H9 (cell line): ENCODE measurements around the gene TRMT61A. TPM values are rescaled to one million over a fixed set of nuclear protein-coding genes. Genes with fewer than 3 reads are reported as not detected.

ENCODE experiments used
- DNase-seq: peaks from one replicate; pipeline ENCODE4 v3.0.0-alpha.2; 2017
- H2AFZ ChIP-seq: one replicate; pipeline ENCODE4 v1.6.1; 2013; ENCODE audit warnings: mild to moderate bottlenecking, low read length, control low read depth, moderate library complexity
- H2AK5ac ChIP-seq: 2 replicates; pipeline ENCODE4 v1.6.1; 2013; ENCODE audit warnings: low read length, control low read depth, mixed read lengths; ENCODE audit not compliant: insufficient read length
- H2BK120ac ChIP-seq: one replicate; pipeline ENCODE4 v1.6.1; 2013; ENCODE audit warnings: low read depth, mild to moderate bottlenecking, low read length, control low read depth, inconsistent platforms; ENCODE audit not compliant: poor library complexity, severe bottlenecking
- H2BK12ac ChIP-seq: 2 replicates; pipeline ENCODE4 v1.6.1; 2013; ENCODE audit warnings: low read length, control low read depth, mixed read lengths, low read depth; ENCODE audit not compliant: insufficient read length
- H2BK15ac ChIP-seq: 2 replicates; pipeline ENCODE4 v1.6.1; 2013; ENCODE audit warnings: low read depth, low read length, control low read depth
- H2BK20ac ChIP-seq: one replicate; pipeline ENCODE4 v1.6.1; 2013; ENCODE audit warnings: low read depth, mild to moderate bottlenecking, low read length, control low read depth, inconsistent platforms; ENCODE audit not compliant: poor library complexity, severe bottlenecking
- H2BK5ac ChIP-seq: 2 replicates; pipeline ENCODE4 v1.6.1; 2013; ENCODE audit warnings: low read length, control low read depth, mixed read lengths; ENCODE audit not compliant: insufficient read length
- H3K14ac ChIP-seq: 2 replicates; pipeline ENCODE4 v1.6.1; 2013; ENCODE audit warnings: low read length, control low read depth; ENCODE audit not compliant: insufficient read depth
- H3K18ac ChIP-seq: 2 replicates; pipeline ENCODE4 v1.6.1; 2013; ENCODE audit warnings: low read depth, mild to moderate bottlenecking, mixed read lengths, low read length, control low read depth; ENCODE audit not compliant: insufficient read length
- H3K23ac ChIP-seq: 2 replicates; pipeline ENCODE4 v1.6.1; 2013; ENCODE audit warnings: low read length, control low read depth, mixed read lengths, low read depth; ENCODE audit not compliant: insufficient read length
- H3K23me2 ChIP-seq: 2 replicates; pipeline ENCODE4 v1.6.1; 2013; ENCODE audit warnings: low read depth, mild to moderate bottlenecking, mixed read lengths, low read length, control low read depth; ENCODE audit not compliant: insufficient read length, poor library complexity, severe bottlenecking
- H3K27ac ChIP-seq: 2 replicates; pipeline ENCODE4 v1.5.1; 2013; ENCODE audit warnings: low read length, control low read depth, mixed read lengths, low read depth; ENCODE audit not compliant: insufficient read length
- H3K27me3 ChIP-seq: 2 replicates; pipeline ENCODE4 v1.6.1; 2013; ENCODE audit warnings: low read length, control low read depth, inconsistent platforms; ENCODE audit not compliant: insufficient read depth
- H3K4ac ChIP-seq: 2 replicates; pipeline ENCODE4 v1.6.1; 2013; ENCODE audit warnings: low read depth, mild to moderate bottlenecking, control low read depth, inconsistent platforms, low read length, moderate library complexity
- H3K4me1 ChIP-seq: 2 replicates; pipeline ENCODE4 v1.6.1; 2013; ENCODE audit warnings: low read length, control low read depth, inconsistent platforms; ENCODE audit not compliant: insufficient read depth
- H3K4me2 ChIP-seq: 2 replicates; pipeline ENCODE4 v1.6.1; 2013; ENCODE audit warnings: low read length, control low read depth, mixed read lengths; ENCODE audit not compliant: insufficient read length, insufficient read depth
- H3K56ac ChIP-seq: 2 replicates; pipeline ENCODE4 v1.6.1; 2013; ENCODE audit warnings: low read depth, mild to moderate bottlenecking, mixed read lengths, low read length, control low read depth; ENCODE audit not compliant: insufficient read length
- H3K79me1 ChIP-seq: 2 replicates; pipeline ENCODE4 v1.6.1; 2013; ENCODE audit warnings: low read depth, mild to moderate bottlenecking, moderate library complexity, low read length, control low read depth, inconsistent platforms; ENCODE audit not compliant: insufficient read depth, poor library complexity, severe bottlenecking
- H3K79me2 ChIP-seq: 2 replicates; pipeline ENCODE4 v1.6.1; 2013; ENCODE audit warnings: low read length, control low read depth, inconsistent platforms; ENCODE audit not compliant: insufficient read depth
- H3K9ac ChIP-seq: 2 replicates; pipeline ENCODE4 v1.6.1; 2013; ENCODE audit warnings: low read length, control low read depth, mixed read lengths; ENCODE audit not compliant: insufficient read length; ENCODE audit errors: extremely low read depth
- H3K9me3 ChIP-seq: one replicate; pipeline ENCODE4 v1.6.1; 2013; ENCODE audit warnings: low read depth, low read length, inconsistent platforms; ENCODE audit not compliant: control insufficient read depth
- H3T11ph ChIP-seq: one replicate; pipeline ENCODE4 v1.6.1; 2013; ENCODE audit warnings: mild to moderate bottlenecking, low read length, control low read depth, inconsistent platforms
- H4K20me1 ChIP-seq: one replicate; pipeline ENCODE4 v1.6.1; 2013; ENCODE audit not compliant: control insufficient read depth, insufficient read length, insufficient read depth
- H4K5ac ChIP-seq: 2 replicates; pipeline ENCODE4 v1.6.1; 2013; ENCODE audit warnings: low read depth, mild to moderate bottlenecking, mixed read lengths, low read length, control low read depth; ENCODE audit not compliant: insufficient read length
- H4K8ac ChIP-seq: replicated peaks from 2 replicates; pipeline ENCODE4 v1.6.1; 2013; ENCODE audit warnings: low read length, control low read depth, mixed read lengths, low read depth; ENCODE audit not compliant: insufficient read length
- H4K91ac ChIP-seq: 2 replicates; pipeline ENCODE4 v1.6.1; 2013; ENCODE audit warnings: low read depth, mild to moderate bottlenecking, moderate library complexity, mixed read lengths, low read length, control low read depth; ENCODE audit not compliant: insufficient read length
- H3K27ac Mint-ChIP-seq, 3 experiments: 2 replicates in 2 of 3; 3 replicates in 1 of 3; pipeline ENCODE4 v1.8.0; 2020 to 2021; ENCODE audit warnings: mixed read lengths in 3 of 3, mild to moderate bottlenecking in 1 of 3, moderate library complexity in 1 of 3
- H3K27me3 Mint-ChIP-seq: 2 replicates; pipeline ENCODE4 v1.8.0; 2021; ENCODE audit warnings: low read depth, mild to moderate bottlenecking, moderate library complexity, mixed read lengths
- H3K36me3 Mint-ChIP-seq, 3 experiments: 2 replicates in 2 of 3; 3 replicates in 1 of 3; pipeline ENCODE4 v1.8.0; 2020 to 2021; ENCODE audit warnings: low read depth in 3 of 3, mixed read lengths in 3 of 3; ENCODE audit not compliant: insufficient read depth in 1 of 3
- H3K4me1 Mint-ChIP-seq, 2 experiments: 2 replicates each; pipeline ENCODE4 v1.8.0; 2020; ENCODE audit warnings: mixed read lengths in 2 of 2
- H3K4me3 Mint-ChIP-seq, 2 experiments: 2 replicates in 1 of 2; 3 replicates in 1 of 2; pipeline ENCODE4 v1.8.0; 2020 to 2021; ENCODE audit warnings: mild to moderate bottlenecking in 2 of 2, mixed read lengths in 2 of 2, moderate library complexity in 1 of 2
- H3K9me3 Mint-ChIP-seq, 2 experiments: 2 replicates in 1 of 2; 3 replicates in 1 of 2; pipeline ENCODE4 v1.8.0; 2020; ENCODE audit warnings: mild to moderate bottlenecking in 2 of 2, mixed read lengths in 2 of 2, moderate library complexity in 1 of 2
- CTCF ChIP-seq: fragments of 200-600 bp; sonication (generic); conservative IDR thresholded peaks from 3 replicates; pipeline ENCODE4 v1.8.0; 2021; ENCODE audit warnings: antibody characterized with exemption, mild to moderate bottlenecking
- WGBS: extraction: QIAGEN DNeasy Blood & Tissue Kit; methylation state at CpG from one replicate; pipeline ENCODE4 v1.1.7; 2013; ENCODE audit warnings: missing lambda C conversion rate, low lambda C conversion rate, mixed read lengths; ENCODE audit not compliant: insufficient read length; ENCODE audit errors: extremely low coverage; 5-methylcytosine and 5-hydroxymethylcytosine counted together
- total RNA-seq: library from RNA; stranded (reverse); gene quantifications from 2 replicates; pipeline ENCODE4 v1.2.1, GENCODE V29; 2021

Gene TRMT61A
- total RNA-seq, 1 experiment from 2014 or later = 21.9 TPM

DNA sequence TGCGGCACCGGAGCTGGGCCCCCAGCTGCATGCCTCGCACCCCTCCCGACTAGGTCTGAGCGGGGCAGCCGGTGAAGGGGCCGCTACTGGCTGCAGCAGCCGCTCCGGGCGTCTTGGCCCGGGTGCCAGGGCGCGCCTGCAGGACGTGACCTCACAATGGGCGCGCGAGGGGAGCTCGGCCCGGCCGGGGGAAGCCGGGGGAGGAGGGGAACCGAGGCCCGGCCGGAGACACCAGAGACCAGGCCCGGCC, 33.1 kb downstream of the TRMT61A start:
- Histone ChIP-seq H3K79me2 (peaks cover 26% of the 10 kb centered on the region; the same call in 1 of the 2 replicates), H3K9ac (peak overlapping the region; percentile 62), H3K4me2 (peak overlapping the region; percentile 66), H4K20me1 (no peaks in the 10 kb centered on the region), H2BK15ac (no peak overlapping the region), H3K9me3 (no peaks in the 10 kb centered on the region), H3K23ac (no peak overlapping the region), H4K5ac (no peak overlapping the region), H2BK5ac (no peak overlapping the region), H3K79me1 (peaks cover 12% of the 10 kb centered on the region), H3K27me3 (no peaks in the 10 kb centered on the region), H4K91ac (no peak overlapping the region), H3K4me1 (no peaks in the 10 kb centered on the region), H3K27ac (no peak overlapping the region), H4K8ac (no peak overlapping the region), H2BK20ac (no peak overlapping the region), H3K23me2 (peaks cover 13% of the 10 kb centered on the region), H2AK5ac (no peak overlapping the region), H3K4ac (no peak overlapping the region), H3T11ph (no peak overlapping the region), H2BK12ac (no peak overlapping the region), H3K56ac (no peak overlapping the region), H2AFZ (no peak overlapping the region), H3K18ac (peak overlapping the region; percentile 9), H2BK120ac (no peak overlapping the region), H3K14ac (peak overlapping the region; percentile 7; the same call in 1 of the 2 replicates)
- H3K4me1 Mint-ChIP-seq = peaks cover 20 to 21% of the 10 kb centered on the region in 2 experiments
- TF ChIP-seq CTCF = no peak
- H3K4me3 Mint-ChIP-seq = peak overlapping the region; percentile 85 to 93
- H3K27me3 Mint-ChIP-seq = no peaks in the 10 kb centered on the region
- peaks cover 19 to 29% (median 24%) of the 10 kb centered on the region in 3 experiments for H3K36me3 Mint-ChIP-seq
- DNase-seq = no peak
- no CpG with 5 or more reads among the region's 25 CpGs for WGBS
- H3K27ac Mint-ChIP-seq = peak overlapping the region; percentile 93 to 95 (median 95)
- H3K9me3 Mint-ChIP-seq = no peaks in the 10 kb centered on the region
